H9 (cell line): Measurements from ENCODE around the gene TBC1D30. TPM values are rescaled to one million over a fixed set of nuclear protein-coding genes. Genes with fewer than 3 reads are reported as not detected.

Source experiments
- DNase-seq: peaks from one replicate; pipeline ENCODE4 v3.0.0-alpha.2; 2017
- H2AFZ ChIP-seq: one replicate; pipeline ENCODE4 v1.6.1; 2013; ENCODE audit warnings: mild to moderate bottlenecking, low read length, control low read depth, moderate library complexity
- H2AK5ac ChIP-seq: 2 replicates; pipeline ENCODE4 v1.6.1; 2013; ENCODE audit warnings: low read length, control low read depth, mixed read lengths; ENCODE audit not compliant: insufficient read length
- H2BK120ac ChIP-seq: one replicate; pipeline ENCODE4 v1.6.1; 2013; ENCODE audit warnings: low read depth, mild to moderate bottlenecking, low read length, control low read depth, inconsistent platforms; ENCODE audit not compliant: poor library complexity, severe bottlenecking
- H2BK12ac ChIP-seq: 2 replicates; pipeline ENCODE4 v1.6.1; 2013; ENCODE audit warnings: low read length, control low read depth, mixed read lengths, low read depth; ENCODE audit not compliant: insufficient read length
- H2BK15ac ChIP-seq: 2 replicates; pipeline ENCODE4 v1.6.1; 2013; ENCODE audit warnings: low read depth, low read length, control low read depth
- H2BK20ac ChIP-seq: one replicate; pipeline ENCODE4 v1.6.1; 2013; ENCODE audit warnings: low read depth, mild to moderate bottlenecking, low read length, control low read depth, inconsistent platforms; ENCODE audit not compliant: poor library complexity, severe bottlenecking
- H2BK5ac ChIP-seq: 2 replicates; pipeline ENCODE4 v1.6.1; 2013; ENCODE audit warnings: low read length, control low read depth, mixed read lengths; ENCODE audit not compliant: insufficient read length
- H3K14ac ChIP-seq: 2 replicates; pipeline ENCODE4 v1.6.1; 2013; ENCODE audit warnings: low read length, control low read depth; ENCODE audit not compliant: insufficient read depth
- H3K18ac ChIP-seq: 2 replicates; pipeline ENCODE4 v1.6.1; 2013; ENCODE audit warnings: low read depth, mild to moderate bottlenecking, mixed read lengths, low read length, control low read depth; ENCODE audit not compliant: insufficient read length
- H3K23ac ChIP-seq: 2 replicates; pipeline ENCODE4 v1.6.1; 2013; ENCODE audit warnings: low read length, control low read depth, mixed read lengths, low read depth; ENCODE audit not compliant: insufficient read length
- H3K23me2 ChIP-seq: 2 replicates; pipeline ENCODE4 v1.6.1; 2013; ENCODE audit warnings: low read depth, mild to moderate bottlenecking, mixed read lengths, low read length, control low read depth; ENCODE audit not compliant: insufficient read length, poor library complexity, severe bottlenecking
- H3K27ac ChIP-seq: 2 replicates; pipeline ENCODE4 v1.5.1; 2013; ENCODE audit warnings: low read length, control low read depth, mixed read lengths, low read depth; ENCODE audit not compliant: insufficient read length
- H3K27me3 ChIP-seq: 2 replicates; pipeline ENCODE4 v1.6.1; 2013; ENCODE audit warnings: low read length, control low read depth, inconsistent platforms; ENCODE audit not compliant: insufficient read depth
- H3K4ac ChIP-seq: 2 replicates; pipeline ENCODE4 v1.6.1; 2013; ENCODE audit warnings: low read depth, mild to moderate bottlenecking, control low read depth, inconsistent platforms, low read length, moderate library complexity
- H3K4me1 ChIP-seq: 2 replicates; pipeline ENCODE4 v1.6.1; 2013; ENCODE audit warnings: low read length, control low read depth, inconsistent platforms; ENCODE audit not compliant: insufficient read depth
- H3K4me2 ChIP-seq: 2 replicates; pipeline ENCODE4 v1.6.1; 2013; ENCODE audit warnings: low read length, control low read depth, mixed read lengths; ENCODE audit not compliant: insufficient read length, insufficient read depth
- H3K56ac ChIP-seq: 2 replicates; pipeline ENCODE4 v1.6.1; 2013; ENCODE audit warnings: low read depth, mild to moderate bottlenecking, mixed read lengths, low read length, control low read depth; ENCODE audit not compliant: insufficient read length
- H3K79me1 ChIP-seq: 2 replicates; pipeline ENCODE4 v1.6.1; 2013; ENCODE audit warnings: low read depth, mild to moderate bottlenecking, moderate library complexity, low read length, control low read depth, inconsistent platforms; ENCODE audit not compliant: insufficient read depth, poor library complexity, severe bottlenecking
- H3K79me2 ChIP-seq: 2 replicates; pipeline ENCODE4 v1.6.1; 2013; ENCODE audit warnings: low read length, control low read depth, inconsistent platforms; ENCODE audit not compliant: insufficient read depth
- H3K9ac ChIP-seq: 2 replicates; pipeline ENCODE4 v1.6.1; 2013; ENCODE audit warnings: low read length, control low read depth, mixed read lengths; ENCODE audit not compliant: insufficient read length; ENCODE audit errors: extremely low read depth
- H3K9me3 ChIP-seq: one replicate; pipeline ENCODE4 v1.6.1; 2013; ENCODE audit warnings: low read depth, low read length, inconsistent platforms; ENCODE audit not compliant: control insufficient read depth
- H3T11ph ChIP-seq: one replicate; pipeline ENCODE4 v1.6.1; 2013; ENCODE audit warnings: mild to moderate bottlenecking, low read length, control low read depth, inconsistent platforms
- H4K20me1 ChIP-seq: one replicate; pipeline ENCODE4 v1.6.1; 2013; ENCODE audit not compliant: control insufficient read depth, insufficient read length, insufficient read depth
- H4K5ac ChIP-seq: 2 replicates; pipeline ENCODE4 v1.6.1; 2013; ENCODE audit warnings: low read depth, mild to moderate bottlenecking, mixed read lengths, low read length, control low read depth; ENCODE audit not compliant: insufficient read length
- H4K8ac ChIP-seq: replicated peaks from 2 replicates; pipeline ENCODE4 v1.6.1; 2013; ENCODE audit warnings: low read length, control low read depth, mixed read lengths, low read depth; ENCODE audit not compliant: insufficient read length
- H4K91ac ChIP-seq: 2 replicates; pipeline ENCODE4 v1.6.1; 2013; ENCODE audit warnings: low read depth, mild to moderate bottlenecking, moderate library complexity, mixed read lengths, low read length, control low read depth; ENCODE audit not compliant: insufficient read length
- H3K27ac Mint-ChIP-seq, 3 experiments: 2 replicates in 2 of 3; 3 replicates in 1 of 3; pipeline ENCODE4 v1.8.0; 2020 to 2021; ENCODE audit warnings: mixed read lengths in 3 of 3, mild to moderate bottlenecking in 1 of 3, moderate library complexity in 1 of 3
- H3K27me3 Mint-ChIP-seq: 2 replicates; pipeline ENCODE4 v1.8.0; 2021; ENCODE audit warnings: low read depth, mild to moderate bottlenecking, moderate library complexity, mixed read lengths
- H3K36me3 Mint-ChIP-seq, 3 experiments: 2 replicates in 2 of 3; 3 replicates in 1 of 3; pipeline ENCODE4 v1.8.0; 2020 to 2021; ENCODE audit warnings: low read depth in 3 of 3, mixed read lengths in 3 of 3; ENCODE audit not compliant: insufficient read depth in 1 of 3
- H3K4me1 Mint-ChIP-seq, 2 experiments: 2 replicates each; pipeline ENCODE4 v1.8.0; 2020; ENCODE audit warnings: mixed read lengths in 2 of 2
- H3K4me3 Mint-ChIP-seq, 2 experiments: 2 replicates in 1 of 2; 3 replicates in 1 of 2; pipeline ENCODE4 v1.8.0; 2020 to 2021; ENCODE audit warnings: mild to moderate bottlenecking in 2 of 2, mixed read lengths in 2 of 2, moderate library complexity in 1 of 2
- H3K9me3 Mint-ChIP-seq, 2 experiments: 2 replicates in 1 of 2; 3 replicates in 1 of 2; pipeline ENCODE4 v1.8.0; 2020; ENCODE audit warnings: mild to moderate bottlenecking in 2 of 2, mixed read lengths in 2 of 2, moderate library complexity in 1 of 2
- WGBS: extraction: QIAGEN DNeasy Blood & Tissue Kit; methylation state at CpG from one replicate; pipeline ENCODE4 v1.1.7; 2013; ENCODE audit warnings: missing lambda C conversion rate, low lambda C conversion rate, mixed read lengths; ENCODE audit not compliant: insufficient read length; ENCODE audit errors: extremely low coverage; 5-methylcytosine and 5-hydroxymethylcytosine counted together
- total RNA-seq: library from RNA; stranded (reverse); gene quantifications from 2 replicates; pipeline ENCODE4 v1.2.1, GENCODE V29; 2021
- TF ChIP-seq, protein P1 (sequence below): fragments of 200-600 bp; sonication (generic); conservative IDR thresholded peaks from 3 replicates; pipeline ENCODE4 v1.8.0; 2021; ENCODE audit warnings: antibody characterized with exemption, mild to moderate bottlenecking

Gene TBC1D30
- total RNA-seq, 1 experiment from 2014 or later = 1.6 TPM

DNA sequence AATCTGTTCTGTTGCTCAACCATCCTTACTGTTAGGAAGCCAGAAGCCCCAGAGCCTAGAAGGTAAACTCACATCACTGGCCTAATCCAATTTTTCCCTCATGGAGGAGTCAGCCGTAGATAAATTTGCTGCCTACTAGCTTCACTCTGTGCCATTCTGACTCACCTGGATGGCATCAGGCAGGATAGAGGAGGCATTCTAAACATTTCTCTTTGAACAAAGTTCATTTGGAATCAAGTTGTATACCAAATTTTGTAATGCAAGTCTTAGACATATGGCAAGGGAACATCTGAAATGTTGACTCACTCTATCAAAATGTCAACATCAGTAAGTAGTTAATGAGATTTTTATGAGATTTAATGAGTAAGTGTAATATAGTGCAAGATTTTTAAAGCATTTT, 13.6 kb upstream of the TBC1D30 start:
- H3K36me3 Mint-ChIP-seq = no peaks in the 10 kb centered on the region
- H3K18ac ChIP-seq = no peak overlapping the region

More for the DNA sequence above, 13.6 kb upstream of the TBC1D30 start:
- no peak overlapping the region for H4K5ac ChIP-seq
- Mint-ChIP-seq H3K27ac (no peak overlapping the region), H3K4me1 (peaks cover 0 to 2% of the 10 kb centered on the region in 2 experiments; a peak in 1 of 4 replicates), H3K4me3 (no peak overlapping the region), H3K9me3 (no peaks in the 10 kb centered on the region; a peak in 1 of 5 replicates), H3K27me3 (0 out of 2 replicates have a peak, but pooled peaks cover 3% of the 10 kb centered on the region)
- TF ChIP-seq, protein P1, sequence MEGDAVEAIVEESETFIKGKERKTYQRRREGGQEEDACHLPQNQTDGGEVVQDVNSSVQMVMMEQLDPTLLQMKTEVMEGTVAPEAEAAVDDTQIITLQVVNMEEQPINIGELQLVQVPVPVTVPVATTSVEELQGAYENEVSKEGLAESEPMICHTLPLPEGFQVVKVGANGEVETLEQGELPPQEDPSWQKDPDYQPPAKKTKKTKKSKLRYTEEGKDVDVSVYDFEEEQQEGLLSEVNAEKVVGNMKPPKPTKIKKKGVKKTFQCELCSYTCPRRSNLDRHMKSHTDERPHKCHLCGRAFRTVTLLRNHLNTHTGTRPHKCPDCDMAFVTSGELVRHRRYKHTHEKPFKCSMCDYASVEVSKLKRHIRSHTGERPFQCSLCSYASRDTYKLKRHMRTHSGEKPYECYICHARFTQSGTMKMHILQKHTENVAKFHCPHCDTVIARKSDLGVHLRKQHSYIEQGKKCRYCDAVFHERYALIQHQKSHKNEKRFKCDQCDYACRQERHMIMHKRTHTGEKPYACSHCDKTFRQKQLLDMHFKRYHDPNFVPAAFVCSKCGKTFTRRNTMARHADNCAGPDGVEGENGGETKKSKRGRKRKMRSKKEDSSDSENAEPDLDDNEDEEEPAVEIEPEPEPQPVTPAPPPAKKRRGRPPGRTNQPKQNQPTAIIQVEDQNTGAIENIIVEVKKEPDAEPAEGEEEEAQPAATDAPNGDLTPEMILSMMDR = no peak
- no peak overlapping the region for H3T11ph ChIP-seq
- no CpG with 5 or more reads among the region's 1 CpG for WGBS
- H2BK12ac ChIP-seq = no peak overlapping the region
- H3K56ac ChIP-seq = no peak overlapping the region
- H3K4me1 ChIP-seq = no peaks in the 10 kb centered on the region
- no peak for DNase-seq
- H3K23ac ChIP-seq = no peak overlapping the region
- no peak overlapping the region for H2AK5ac ChIP-seq
- no peak overlapping the region for H2BK5ac ChIP-seq
- H3K79me2 ChIP-seq = no peaks in the 10 kb centered on the region
- H3K14ac ChIP-seq = no peak overlapping the region
- no peak overlapping the region for H3K4me2 ChIP-seq
- H2AFZ ChIP-seq = no peak overlapping the region
- no peaks in the 10 kb centered on the region for H3K79me1 ChIP-seq
- H3K4ac ChIP-seq = no peak overlapping the region
- no peak overlapping the region for H4K91ac ChIP-seq
- no peak overlapping the region for H2BK20ac ChIP-seq
- no peaks in the 10 kb centered on the region for H4K20me1 ChIP-seq
- no peak overlapping the region for H2BK15ac ChIP-seq
- no peak overlapping the region for H3K9ac ChIP-seq
- H3K23me2 ChIP-seq = no peaks in the 10 kb centered on the region
- no peak overlapping the region for H2BK120ac ChIP-seq
- H3K27me3 ChIP-seq = no peaks in the 10 kb centered on the region
- no peak overlapping the region for H3K27ac ChIP-seq
- H3K9me3 ChIP-seq = no peaks in the 10 kb centered on the region
- no peak overlapping the region for H4K8ac ChIP-seq
